GM19372 (cell line): Measurements from ENCODE around the gene EML4.
"Not testable (repeated sequence)": the region's sequence is repeated elsewhere in the genome, so short reads cannot be mapped to it uniquely, and the experiment has no call there.

Experiments used
- ATAC-seq: cut with Tn5 transposase; IDR thresholded peaks from one replicate; pipeline ENCODE4 v1.9.1; 2021; ENCODE audit warnings: mild to moderate bottlenecking, low read depth, moderate library complexity; ENCODE audit not compliant: unreplicated experiment

The EML4 gene

DNA sequence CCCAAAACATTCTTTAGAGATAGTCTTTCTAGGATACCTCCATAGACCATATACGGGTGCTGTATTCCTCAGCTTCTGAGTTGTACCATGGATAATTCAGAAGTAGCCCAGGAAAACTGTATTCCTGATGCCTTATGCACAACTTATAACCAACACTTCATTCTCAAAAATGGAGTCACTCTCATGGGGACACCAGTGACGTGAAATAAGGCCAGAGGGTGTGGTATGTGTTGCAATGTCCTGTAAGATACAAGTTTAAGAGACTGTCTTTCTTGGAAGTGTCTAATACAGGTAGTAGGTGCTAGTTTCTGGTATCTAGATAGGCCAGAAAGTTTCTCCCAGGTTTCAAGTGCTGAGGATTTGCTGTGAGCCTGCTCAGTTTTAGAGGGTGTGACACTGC is 155.8 kb downstream of the EML4 start:
- no peak for ATAC-seq

DNA sequence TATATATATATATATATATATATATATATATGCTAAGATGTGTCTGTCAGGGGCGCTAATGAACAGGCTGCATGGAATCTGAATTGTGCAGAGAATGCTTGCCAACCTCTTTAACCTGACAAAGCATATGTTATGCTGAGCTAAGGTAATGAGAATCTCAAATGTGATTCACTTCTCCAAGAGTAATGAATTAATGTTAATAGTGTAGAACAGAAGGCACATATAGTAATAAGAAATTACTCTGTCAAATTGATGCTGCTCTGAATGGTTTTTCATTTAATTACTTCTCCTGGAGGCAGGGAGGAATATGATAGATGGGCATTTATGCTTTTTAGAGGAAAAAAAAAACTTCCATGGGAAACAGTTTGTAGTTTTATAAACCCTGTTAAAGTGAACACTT is 156.5 kb downstream of the EML4 start:
- ATAC-seq: no peak

DNA sequence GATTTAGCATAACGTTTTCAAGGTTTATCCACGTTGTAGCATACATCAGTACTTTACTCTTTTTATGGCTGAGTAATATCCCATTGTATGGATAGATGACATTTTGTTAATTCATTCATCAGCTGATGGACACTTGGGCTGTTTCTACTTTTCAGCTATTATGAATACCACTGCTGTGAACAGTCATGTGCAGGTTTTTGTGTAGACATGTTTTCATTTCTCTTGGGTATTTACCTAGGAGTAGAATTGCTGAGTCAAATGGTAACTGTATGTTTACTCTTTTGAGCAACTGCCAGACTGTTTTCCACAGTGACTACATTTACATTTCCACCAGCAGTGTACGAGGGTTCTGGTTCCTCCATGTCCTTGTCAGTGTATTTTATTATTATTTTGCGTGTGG is 158.0 kb downstream of the EML4 start:
- no peak for ATAC-seq

DNA sequence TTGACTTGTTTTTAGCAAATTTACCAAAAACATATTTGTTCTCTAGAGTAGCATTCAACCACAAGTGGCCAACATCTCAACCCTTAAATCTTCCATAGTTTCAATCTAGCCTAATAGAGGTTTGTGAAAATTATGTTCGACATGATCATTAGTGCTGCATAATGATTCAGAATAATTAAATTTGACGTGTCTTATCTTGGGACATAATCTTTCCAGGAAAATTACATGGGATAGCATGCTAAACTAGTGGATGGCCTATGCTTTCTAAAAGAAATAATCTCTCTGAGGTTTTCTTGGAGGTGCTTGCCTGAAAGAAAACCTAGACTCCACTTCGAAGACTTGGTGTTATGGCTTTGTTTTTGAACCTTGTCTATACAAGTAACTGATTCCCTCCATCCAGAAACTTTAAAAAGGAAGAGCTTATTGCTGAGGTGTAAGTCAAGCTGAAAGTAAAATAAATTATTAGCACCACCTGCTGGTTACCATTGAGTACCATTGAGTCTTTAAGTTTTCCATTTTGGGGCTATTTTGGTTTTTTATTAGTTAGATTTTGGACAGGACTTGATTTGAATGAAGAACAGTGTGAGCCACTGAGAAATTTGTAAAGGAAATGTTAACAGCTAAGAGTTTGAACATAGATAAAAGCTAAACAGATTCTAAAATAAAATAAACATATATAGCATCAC is 159.1 kb downstream of the EML4 start:
- ATAC-seq: no peak

DNA sequence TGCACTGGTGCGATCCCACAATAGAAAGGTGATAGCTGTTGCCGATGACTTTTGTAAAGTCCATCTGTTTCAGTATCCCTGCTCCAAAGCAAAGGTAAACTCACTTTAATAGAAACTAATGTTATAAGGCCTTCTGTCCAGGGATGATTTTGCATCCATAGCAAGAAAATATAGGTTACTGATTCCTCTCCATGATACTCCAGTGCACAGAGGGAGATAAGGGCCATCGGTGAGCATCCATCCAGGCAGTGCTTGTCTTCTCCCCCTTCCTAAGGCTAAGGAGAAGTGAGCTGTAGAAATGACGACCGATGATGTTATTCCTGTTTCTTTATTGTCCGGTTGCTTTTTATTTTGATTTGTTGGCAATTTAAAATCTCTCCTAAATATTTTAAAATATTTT is 159.8 kb downstream of the EML4 start:
- no peak for ATAC-seq

DNA sequence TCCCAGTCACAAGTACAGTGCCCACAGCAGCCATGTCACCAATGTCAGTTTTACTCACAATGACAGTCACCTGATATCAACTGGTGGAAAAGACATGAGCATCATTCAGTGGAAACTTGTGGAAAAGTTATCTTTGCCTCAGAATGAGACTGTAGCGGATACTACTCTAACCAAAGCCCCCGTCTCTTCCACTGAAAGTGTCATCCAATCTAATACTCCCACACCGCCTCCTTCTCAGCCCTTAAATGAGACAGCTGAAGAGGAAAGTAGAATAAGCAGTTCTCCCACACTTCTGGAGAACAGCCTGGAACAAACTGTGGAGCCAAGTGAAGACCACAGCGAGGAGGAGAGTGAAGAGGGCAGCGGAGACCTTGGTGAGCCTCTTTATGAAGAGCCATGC is 160.6 kb downstream of the EML4 start:
- no peak for ATAC-seq

DNA sequence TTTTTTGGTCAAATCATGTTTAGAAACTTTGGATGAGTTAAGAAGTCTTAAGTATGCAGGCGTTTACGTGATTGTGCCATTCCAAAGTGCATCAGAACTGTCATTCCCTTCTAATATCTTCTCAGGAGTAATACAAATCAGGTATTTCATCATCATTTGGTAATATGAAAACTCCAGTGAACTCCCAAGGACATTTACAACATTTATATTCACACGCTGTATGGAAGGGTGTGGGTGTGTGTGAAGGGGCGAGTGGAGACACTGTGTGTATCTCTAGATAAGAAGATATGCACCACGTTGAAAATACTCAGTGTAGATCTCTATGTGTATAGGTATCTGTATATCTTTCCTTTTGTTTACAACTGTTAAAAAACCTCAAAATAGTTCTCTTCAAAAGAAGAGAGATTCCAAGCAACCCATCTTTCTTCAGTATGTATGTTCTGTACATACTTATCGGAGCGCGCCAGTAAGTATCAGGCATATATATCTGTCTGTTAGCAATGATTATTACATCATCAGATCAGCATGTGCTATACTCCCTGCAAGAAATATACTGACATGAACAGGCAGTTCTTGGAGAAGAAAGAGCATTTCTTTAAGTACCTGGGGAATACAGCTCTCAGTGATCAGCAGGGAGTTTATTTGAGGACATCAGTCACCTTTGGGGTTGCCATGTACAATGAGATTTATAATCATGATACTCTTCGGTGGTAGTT is 162.6 kb downstream of the EML4 start:
- ATAC-seq: no peak

DNA sequence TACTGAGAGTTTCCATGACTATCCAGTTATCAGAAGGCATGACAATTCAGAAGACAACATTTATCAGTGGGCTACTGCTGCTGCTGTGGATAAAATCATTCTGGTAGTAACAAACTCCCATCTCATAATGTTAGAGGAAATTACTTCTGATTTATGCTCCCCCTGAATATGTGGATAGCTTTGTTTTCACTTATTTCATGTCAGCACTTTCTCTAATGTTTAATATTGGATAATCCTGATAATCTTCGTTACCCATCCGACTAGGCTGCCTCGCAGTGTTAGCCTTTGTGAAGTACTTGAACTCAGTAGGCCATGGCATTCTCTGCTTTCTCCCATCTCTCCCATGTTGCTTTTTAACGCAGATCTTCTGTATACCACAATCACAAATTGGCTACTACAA is 163.4 kb downstream of the EML4 start:
- no peak for ATAC-seq

DNA sequence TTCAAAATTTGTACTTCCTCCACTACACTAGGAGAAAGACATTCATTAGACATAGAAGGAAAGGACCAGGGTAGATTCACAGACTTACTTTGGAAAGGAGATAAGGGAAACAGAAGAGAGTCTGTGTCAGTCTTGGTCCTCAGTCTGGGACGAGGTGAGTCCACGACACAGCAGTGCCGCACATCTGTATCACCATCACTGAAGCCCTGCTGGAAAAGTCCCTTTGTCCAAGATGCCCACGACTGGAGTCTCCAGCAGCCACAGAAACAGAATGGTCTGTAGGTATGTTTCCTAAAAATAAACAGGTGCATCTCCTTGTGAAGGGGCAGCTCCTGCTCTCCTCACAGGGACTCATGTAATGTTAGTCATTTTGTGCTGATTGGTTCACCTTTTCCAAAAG is 164.4 kb downstream of the EML4 start:
- ATAC-seq: no peak

DNA sequence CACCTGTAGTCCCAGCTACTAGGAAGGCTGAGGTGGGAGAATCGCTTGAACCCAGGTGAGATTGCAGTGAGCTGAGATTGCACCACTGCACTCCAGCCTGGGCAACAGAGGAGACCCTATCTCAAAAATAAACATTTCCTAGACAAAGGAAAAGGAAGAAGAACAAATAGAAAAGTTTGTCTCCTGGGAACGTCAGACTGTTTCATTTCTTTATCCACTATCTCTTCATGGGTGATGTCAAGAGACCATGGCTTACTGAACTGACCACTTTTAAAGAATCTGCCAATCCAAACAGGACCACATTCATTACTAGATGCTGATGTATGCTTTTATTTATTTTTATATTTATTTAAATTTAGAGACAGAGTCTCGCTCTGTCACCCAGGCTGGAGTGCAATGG is 165.1 kb downstream of the EML4 start:
- no peak for ATAC-seq

DNA sequence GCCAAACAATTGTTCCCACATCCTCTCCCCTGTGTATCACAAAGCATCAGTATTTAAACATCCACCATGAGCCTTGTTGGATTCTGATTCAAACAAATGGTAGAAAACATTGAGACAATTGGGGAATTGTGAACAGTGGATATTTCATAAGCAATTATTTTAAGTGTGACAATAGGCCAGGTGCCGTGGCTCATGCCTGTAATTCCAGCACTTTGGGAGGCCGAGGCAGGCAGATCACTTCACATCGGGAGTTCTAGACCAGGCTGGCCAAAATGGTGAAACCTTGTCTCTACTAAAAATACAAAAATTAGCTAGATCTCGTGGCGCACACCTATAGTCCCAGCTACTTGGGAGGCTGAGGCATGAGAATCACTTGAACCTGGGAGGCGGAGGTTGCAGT is 165.7 kb downstream of the EML4 start:
- not testable (repeated sequence) for ATAC-seq

DNA sequence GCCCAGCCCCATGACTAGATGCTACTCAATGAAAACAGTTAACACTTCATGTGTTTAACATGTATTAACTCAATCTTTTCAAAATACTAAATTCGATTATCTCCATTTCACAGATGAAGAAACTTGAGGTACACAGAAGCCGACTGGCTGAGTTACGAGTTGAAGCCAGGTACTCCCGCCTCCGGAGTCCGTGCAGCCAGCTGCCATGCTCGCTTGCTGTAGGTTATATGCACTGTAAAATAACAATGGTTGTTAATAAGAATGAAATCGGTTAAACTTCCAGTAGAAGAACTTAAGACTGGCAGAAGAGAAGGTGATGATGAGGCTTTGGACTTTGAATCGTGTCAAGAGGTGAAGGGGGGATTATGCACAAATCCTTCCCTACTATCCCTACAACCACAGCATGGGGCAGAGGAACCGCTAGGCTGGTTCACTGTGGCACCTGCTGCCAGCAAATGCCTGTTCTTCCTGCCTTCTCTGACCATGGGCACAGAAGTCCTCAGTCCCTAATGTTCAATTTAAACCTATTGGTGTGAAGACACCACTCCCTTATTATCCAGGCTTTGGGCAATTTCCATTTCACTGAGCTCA is 166.5 kb downstream of the EML4 start:
- no peak for ATAC-seq

DNA sequence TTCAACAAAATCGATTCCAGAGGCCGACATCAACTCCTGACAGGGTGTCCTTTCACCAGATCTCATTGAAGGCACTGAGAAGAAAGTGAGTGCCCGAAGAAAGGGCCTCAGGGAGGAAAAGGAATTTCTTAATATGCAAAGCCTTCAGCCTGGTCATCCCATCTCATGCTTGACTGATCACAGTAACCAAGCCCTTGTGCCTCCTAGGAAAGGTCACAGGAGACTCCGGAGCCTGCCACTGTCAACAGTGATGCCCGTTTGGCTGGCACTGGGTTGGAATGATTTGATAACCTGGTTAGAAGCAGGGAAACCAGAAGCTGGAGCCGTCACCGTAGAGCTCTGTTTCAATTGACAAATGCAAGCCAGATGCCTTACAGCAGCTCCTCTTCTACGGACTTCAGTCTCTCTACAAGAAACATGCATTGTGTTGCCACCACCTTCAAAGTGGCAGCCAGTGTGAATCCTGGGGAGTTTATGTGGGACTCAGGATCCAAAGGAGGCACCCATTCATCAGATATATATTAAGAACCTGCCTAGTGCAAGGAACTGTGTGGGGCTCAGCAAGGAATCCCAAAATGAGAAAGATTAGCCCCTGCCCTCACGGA is 167.3 kb downstream of the EML4 start:
- ATAC-seq: no peak

DNA sequence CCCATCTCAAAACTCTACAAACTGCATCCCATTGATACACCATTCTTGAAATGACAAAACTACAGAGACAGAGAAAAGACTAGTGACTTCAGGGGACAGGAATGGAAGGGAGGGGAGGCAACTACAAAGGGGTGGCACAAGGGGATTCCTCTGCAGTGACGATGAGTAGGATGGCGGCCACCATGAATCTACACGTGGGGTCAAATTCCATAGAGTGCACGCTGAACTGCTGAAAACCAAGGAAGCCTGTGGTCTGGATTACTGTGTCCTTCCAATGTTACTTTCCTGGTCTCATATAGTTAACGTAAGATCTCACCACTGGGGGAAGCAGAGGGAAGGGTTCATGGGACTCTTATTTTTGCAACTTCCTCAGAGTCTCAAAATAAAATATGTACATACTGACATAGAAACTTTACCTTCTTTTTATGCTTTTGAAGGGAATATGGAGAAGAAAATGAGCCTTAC is 168.2 kb downstream of the EML4 start:
- no peak for ATAC-seq

DNA sequence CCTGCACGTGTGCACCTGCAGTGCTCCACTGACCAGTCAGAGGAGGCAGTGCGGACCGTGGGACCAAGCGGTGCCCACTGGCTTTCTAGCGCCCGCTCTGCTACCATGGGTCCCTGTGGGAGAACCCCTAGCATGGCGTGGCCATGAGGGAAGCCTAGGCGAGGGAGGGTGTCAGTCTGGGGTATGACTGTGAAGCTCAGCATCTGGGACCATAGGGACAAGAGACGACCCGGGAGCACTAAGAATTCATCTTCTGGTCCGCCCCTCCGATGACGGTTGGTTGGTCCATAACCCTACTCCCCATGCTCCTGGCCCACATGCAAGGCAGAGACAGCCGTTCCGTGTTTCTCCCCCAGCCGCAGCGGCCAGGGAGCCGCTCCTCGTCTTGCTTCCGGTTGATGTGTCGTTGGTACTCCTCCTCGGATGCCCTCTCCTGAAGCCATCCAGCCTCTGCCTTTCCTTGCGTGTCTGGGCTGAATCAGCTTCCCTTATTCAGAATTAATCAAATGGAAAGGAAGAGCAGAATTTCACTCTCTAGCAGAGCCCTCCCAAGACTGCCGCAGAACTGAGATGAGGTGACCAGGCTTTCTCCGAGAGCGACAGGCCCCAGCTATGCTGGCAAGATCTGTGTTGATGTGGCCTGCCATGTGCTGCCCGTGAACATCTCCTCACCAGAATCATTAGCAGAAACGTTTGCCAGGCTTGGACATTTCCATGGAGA is 168.9 kb downstream of the EML4 start:
- no peak for ATAC-seq

DNA sequence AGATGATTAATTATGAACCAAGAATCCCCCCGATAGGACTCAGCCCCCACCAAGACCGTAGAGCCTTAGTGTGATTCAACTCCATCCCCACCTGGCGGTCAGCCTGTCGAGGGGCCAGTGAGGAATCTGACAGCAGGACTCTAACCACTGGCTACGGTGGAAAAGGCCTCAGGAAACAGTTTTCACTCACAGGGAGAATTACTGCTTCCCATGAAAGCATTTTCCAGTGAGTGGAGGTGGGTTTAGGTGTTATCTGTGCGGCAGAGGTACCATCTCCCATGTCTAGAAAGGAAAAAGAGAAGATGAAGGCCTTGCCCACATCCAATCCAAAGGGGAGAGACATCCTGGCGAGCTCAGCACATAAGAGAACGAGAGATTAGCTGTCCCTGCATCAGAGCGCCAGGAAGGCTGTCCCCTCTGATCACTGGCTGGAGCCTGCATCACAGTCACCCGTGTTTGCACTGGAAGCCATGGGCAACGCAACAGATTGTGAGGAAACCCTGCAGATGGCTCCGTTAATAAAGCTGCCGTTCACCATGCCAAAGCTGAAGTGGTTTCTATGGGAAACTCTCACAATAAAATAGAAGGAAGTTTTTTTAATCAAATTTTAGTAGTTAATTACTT is 169.5 kb downstream of the EML4 start:
- no peak for ATAC-seq

DNA sequence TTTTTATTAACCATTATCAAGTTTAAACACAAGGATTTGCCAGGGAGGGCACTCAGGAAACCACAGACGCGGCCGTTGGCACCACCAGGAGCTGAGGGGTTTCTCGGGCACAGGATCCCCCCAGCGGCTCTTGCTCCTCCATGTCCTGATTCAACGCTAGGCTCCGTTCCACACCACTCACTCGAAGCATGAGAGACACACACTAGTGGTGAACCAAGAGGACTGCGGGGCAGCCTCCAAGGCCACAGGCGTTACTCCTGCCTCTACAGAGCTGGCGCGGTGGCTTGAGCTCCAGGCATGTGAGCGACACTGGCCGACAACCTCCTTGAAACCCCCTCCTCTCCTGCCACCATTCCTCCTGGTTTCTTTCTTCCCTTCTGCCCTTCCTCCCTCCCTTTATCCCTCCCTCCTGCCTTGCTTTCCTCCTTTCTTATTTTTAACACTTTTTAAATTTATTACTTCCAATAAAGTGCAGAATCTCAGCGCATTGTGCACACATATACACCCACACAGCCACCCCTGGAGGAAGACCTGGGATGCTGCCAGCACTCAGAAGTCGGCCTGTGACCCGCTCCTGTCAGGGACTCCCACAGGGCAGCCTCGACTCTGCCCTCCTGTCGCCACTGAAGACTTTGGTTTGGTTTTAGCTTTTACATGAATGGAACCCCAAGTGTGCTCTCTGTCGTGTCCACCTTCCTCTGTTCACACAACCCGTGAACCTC is 170.2 kb downstream of the EML4 start:
- ATAC-seq: no peak

DNA sequence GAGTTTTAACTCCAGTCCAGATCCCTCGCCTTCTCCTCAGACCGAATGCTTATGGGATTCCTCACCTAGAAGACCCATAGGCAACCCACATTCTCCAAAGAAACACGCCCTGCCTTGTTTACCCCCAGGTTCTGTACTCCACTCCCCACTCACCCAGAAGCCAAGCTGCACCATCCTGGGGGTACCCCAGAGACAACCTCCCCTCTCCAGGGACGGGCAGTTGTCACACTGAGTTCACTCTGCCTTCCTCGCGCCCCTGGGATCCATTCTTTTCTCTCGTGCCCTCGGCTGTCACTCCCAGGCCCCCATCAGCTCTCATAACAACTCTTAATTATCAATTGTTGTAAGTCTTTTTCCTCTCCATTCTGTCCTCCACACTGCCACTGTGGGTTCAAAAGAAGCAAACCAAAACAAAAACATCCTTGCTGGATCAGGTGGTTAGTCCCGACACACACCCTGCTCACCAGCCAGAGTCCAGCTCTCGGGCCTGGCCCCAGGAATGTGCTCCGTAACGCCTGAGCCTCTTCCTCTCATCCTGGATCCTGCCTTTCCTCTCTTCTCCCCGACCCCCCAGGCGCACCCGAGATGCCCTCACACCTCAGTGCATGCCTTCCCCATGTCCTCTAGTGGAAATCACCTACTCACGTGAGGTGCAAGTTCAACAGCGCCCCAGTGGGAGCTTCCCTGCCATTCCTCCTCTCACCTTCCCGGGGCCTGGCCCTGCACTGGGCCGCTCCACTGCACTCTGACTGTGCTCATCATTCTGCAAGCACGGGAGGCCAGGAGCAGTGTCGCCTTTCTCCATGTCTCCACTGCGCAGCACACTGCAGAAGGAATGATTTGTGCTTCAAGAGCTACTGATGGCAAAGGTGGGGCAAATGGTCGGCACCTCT is 171.1 kb downstream of the EML4 start:
- no peak for ATAC-seq
